ENCODE data around the gene LPP. TPM values are rescaled to one million over a fixed set of nuclear protein-coding genes. Genes with fewer than 3 reads are reported as not detected.

LPP gene
- total and polyA plus RNA-seq, 10 of the 15 experiments (the other 5 are each of a cell fraction or from before 2014, with no cell fraction given): under 0.01 to 0.62 (median 0.03) TPM

DNA sequence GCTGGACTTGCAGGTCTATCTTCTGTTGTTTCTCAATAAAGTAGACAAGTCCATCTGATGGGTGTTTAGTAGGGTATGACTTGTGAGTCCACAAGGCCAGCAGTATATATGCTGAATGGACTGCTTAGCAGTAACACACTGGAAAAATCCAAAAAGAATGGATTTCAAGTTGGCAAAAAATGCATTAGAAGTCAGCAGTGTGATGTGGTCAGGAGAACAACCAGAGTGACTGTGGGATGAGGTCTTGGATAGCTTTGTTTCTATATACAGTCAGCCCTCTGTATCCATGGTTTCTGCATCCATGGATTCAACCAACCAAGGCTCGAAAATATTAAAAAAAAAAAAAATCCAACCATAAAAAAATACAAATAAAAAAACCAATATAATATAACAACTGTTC is 55.8 kb downstream of the LPP start:
- no peak for DNase-seq (ENCODE audit: low read depth, low spot score)
- no TSS peak for BruUV-seq (replicated peaks)
- intact Hi-C loops (cut with micrococcal nuclease; ENCODE audit: unreplicated experiment) (loop anchor here (5.0 kb wide), 1 partner anchor 467 kb away; no protein-coding TSS in a partner anchor), in situ Hi-C loops (cut with MboI) (no loop called here)
- H2AFZ ChIP-seq (ENCODE audit: control insufficient read depth, low read depth, low read length): no peak overlapping the region
- no peak overlapping the region for H3K9ac ChIP-seq (ENCODE audit: control insufficient read depth, insufficient read depth, low read length)
- POLR2A ChIA-PET: no interaction called here
- no peaks in the 10 kb centered on the region for H3K79me2 ChIP-seq (ENCODE audit: control insufficient read depth, insufficient read depth, low read length)
- SMC1A ChIA-PET (ENCODE audit: uncharacterized antibody, unreplicated experiment): interaction anchor here (0.6 kb wide), 1 partner anchor 450 kb away, joined by 4 read pairs; no protein-coding TSS in a partner anchor
- TF ChIP-seq IKZF1 (conservative IDR thresholded peaks at IDR 0.05) (no peak), PAX8 (IDR thresholded peaks at IDR 0.05) (no peak), NR2F1 (conservative IDR thresholded peaks at IDR 0.05) (no peak), RELA (IDR thresholded peaks at IDR 0.05; ENCODE audit: borderline replicate concordance, partially characterized antibody) (no peak), NFYA (IDR thresholded peaks at IDR 0.05; ENCODE audit: borderline replicate concordance, low read depth, low read length) (no peak)
- TF ChIP-seq, protein P1, sequence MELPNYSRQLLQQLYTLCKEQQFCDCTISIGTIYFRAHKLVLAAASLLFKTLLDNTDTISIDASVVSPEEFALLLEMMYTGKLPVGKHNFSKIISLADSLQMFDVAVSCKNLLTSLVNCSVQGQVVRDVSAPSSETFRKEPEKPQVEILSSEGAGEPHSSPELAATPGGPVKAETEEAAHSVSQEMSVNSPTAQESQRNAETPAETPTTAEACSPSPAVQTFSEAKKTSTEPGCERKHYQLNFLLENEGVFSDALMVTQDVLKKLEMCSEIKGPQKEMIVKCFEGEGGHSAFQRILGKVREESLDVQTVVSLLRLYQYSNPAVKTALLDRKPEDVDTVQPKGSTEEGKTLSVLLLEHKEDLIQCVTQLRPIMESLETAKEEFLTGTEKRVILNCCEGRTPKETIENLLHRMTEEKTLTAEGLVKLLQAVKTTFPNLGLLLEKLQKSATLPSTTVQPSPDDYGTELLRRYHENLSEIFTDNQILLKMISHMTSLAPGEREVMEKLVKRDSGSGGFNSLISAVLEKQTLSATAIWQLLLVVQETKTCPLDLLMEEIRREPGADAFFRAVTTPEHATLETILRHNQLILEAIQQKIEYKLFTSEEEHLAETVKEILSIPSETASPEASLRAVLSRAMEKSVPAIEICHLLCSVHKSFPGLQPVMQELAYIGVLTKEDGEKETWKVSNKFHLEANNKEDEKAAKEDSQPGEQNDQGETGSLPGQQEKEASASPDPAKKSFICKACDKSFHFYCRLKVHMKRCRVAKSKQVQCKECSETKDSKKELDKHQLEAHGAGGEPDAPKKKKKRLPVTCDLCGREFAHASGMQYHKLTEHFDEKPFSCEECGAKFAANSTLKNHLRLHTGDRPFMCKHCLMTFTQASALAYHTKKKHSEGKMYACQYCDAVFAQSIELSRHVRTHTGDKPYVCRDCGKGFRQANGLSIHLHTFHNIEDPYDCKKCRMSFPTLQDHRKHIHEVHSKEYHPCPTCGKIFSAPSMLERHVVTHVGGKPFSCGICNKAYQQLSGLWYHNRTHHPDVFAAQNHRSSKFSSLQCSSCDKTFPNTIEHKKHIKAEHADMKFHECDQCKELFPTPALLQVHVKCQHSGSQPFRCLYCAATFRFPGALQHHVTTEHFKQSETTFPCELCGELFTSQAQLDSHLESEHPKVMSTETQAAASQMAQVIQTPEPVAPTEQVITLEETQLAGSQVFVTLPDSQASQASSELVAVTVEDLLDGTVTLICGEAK (IDR thresholded peaks at IDR 0.05; ENCODE audit: borderline replicate concordance): no peak
- TF ChIP-seq, protein P2, sequence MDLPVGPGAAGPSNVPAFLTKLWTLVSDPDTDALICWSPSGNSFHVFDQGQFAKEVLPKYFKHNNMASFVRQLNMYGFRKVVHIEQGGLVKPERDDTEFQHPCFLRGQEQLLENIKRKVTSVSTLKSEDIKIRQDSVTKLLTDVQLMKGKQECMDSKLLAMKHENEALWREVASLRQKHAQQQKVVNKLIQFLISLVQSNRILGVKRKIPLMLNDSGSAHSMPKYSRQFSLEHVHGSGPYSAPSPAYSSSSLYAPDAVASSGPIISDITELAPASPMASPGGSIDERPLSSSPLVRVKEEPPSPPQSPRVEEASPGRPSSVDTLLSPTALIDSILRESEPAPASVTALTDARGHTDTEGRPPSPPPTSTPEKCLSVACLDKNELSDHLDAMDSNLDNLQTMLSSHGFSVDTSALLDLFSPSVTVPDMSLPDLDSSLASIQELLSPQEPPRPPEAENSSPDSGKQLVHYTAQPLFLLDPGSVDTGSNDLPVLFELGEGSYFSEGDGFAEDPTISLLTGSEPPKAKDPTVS (IDR thresholded peaks at IDR 0.05; ENCODE audit: low read depth, low read length): no peak
- TF ChIP-seq, protein P3, sequence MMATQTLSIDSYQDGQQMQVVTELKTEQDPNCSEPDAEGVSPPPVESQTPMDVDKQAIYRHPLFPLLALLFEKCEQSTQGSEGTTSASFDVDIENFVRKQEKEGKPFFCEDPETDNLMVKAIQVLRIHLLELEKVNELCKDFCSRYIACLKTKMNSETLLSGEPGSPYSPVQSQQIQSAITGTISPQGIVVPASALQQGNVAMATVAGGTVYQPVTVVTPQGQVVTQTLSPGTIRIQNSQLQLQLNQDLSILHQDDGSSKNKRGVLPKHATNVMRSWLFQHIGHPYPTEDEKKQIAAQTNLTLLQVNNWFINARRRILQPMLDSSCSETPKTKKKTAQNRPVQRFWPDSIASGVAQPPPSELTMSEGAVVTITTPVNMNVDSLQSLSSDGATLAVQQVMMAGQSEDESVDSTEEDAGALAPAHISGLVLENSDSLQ (IDR thresholded peaks at IDR 0.05): no peak
- TF ChIP-seq, protein P4, sequence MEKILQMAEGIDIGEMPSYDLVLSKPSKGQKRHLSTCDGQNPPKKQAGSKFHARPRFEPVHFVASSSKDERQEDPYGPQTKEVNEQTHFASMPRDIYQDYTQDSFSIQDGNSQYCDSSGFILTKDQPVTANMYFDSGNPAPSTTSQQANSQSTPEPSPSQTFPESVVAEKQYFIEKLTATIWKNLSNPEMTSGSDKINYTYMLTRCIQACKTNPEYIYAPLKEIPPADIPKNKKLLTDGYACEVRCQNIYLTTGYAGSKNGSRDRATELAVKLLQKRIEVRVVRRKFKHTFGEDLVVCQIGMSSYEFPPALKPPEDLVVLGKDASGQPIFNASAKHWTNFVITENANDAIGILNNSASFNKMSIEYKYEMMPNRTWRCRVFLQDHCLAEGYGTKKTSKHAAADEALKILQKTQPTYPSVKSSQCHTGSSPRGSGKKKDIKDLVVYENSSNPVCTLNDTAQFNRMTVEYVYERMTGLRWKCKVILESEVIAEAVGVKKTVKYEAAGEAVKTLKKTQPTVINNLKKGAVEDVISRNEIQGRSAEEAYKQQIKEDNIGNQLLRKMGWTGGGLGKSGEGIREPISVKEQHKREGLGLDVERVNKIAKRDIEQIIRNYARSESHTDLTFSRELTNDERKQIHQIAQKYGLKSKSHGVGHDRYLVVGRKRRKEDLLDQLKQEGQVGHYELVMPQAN (conservative IDR thresholded peaks at IDR 0.05): no peak
- no peaks in the 10 kb centered on the region for H3K4me1 ChIP-seq (ENCODE audit: control insufficient read depth, insufficient read depth, low read length)
- no peak overlapping the region for H3K27ac ChIP-seq (ENCODE audit: control insufficient read depth, insufficient read depth)
- 0 out of 4 replicates have a peak, but pooled peaks cover 0 to 3% of the 10 kb centered on the region in 2 experiments for H3K27me3 ChIP-seq (replicated peaks in 1 of 2; ENCODE audit: control insufficient read depth in 2 of 2, insufficient read depth in 2 of 2, low read length in 1 of 2)
- H3K4me2 ChIP-seq (ENCODE audit: control insufficient read depth, insufficient read depth): no peak overlapping the region
- FAIRE-seq: no peak
- RAD21 ChIA-PET (ENCODE audit: unreplicated experiment): no interaction called here
- no peaks in the 10 kb centered on the region for H4K20me1 ChIP-seq (ENCODE audit: control insufficient read depth, insufficient read depth)
- ATAC-seq: no peak
- H3K4me3 ChIP-seq: no peak overlapping the region
- H3K36me3 ChIP-seq (ENCODE audit: control insufficient read depth in 2 of 2, insufficient read depth in 2 of 2, low read length in 1 of 2): no peaks in the 10 kb centered on the region
- CTCF ChIA-PET: no interaction called here
- no peaks in the 10 kb centered on the region for H3K9me3 ChIP-seq (replicated peaks; ENCODE audit: control insufficient read depth, insufficient read depth, low read length)
- 6% methylated on average over 1 of the region's 1 CpG for WGBS (ENCODE audit: insufficient coverage, insufficient replicate concordance, low lambda C conversion rate, missing lambda C conversion rate)

All from GM12878 (cell line).